ENCODE results near the gene ZRANB3.

Gene ZRANB3

DNA sequence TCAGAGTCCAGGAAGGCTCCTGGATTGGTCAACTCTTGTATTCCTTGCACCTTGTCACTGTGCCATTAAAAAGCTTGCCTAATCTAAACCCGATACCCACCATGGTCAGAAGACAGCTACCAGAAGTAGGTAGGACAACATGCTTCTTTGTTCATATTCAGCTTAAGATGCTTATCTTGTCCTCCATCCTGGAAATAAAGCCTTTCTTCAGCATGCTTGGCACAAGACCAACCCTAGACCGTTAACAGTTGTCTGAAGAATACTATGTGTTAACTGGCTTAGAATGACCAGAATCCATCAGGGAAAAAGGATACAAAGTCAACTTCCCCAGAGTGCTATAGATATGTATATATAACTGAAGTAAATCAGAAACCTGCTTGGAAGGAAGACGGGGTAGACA is 193.9 kb downstream of the ZRANB3 start:
- no peaks in the 10 kb centered on the region for H4K20me1 ChIP-seq (ENCODE audit: insufficient read depth, low read length)
- no peak for TF ChIP-seq EZH2phosphoT487 (IDR thresholded peaks at IDR 0.05; ENCODE audit: low read depth)
- TF ChIP-seq, protein P1, sequence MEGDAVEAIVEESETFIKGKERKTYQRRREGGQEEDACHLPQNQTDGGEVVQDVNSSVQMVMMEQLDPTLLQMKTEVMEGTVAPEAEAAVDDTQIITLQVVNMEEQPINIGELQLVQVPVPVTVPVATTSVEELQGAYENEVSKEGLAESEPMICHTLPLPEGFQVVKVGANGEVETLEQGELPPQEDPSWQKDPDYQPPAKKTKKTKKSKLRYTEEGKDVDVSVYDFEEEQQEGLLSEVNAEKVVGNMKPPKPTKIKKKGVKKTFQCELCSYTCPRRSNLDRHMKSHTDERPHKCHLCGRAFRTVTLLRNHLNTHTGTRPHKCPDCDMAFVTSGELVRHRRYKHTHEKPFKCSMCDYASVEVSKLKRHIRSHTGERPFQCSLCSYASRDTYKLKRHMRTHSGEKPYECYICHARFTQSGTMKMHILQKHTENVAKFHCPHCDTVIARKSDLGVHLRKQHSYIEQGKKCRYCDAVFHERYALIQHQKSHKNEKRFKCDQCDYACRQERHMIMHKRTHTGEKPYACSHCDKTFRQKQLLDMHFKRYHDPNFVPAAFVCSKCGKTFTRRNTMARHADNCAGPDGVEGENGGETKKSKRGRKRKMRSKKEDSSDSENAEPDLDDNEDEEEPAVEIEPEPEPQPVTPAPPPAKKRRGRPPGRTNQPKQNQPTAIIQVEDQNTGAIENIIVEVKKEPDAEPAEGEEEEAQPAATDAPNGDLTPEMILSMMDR (IDR thresholded peaks at IDR 0.05; ENCODE audit: low read depth, low read length), result no peak
- no peak overlapping the region for H2AFZ ChIP-seq (ENCODE audit: low read depth, low read length)
- no peak overlapping the region for H3K4me3 ChIP-seq (ENCODE audit: low read length)
- H3K36me3 ChIP-seq (replicated peaks; ENCODE audit: low read depth, low read length), result no peaks in the 10 kb centered on the region
- no peak overlapping the region for H3K27ac ChIP-seq (ENCODE audit: low read length)
- no peaks in the 10 kb centered on the region for H3K79me2 ChIP-seq (ENCODE audit: low read length)
- H3K9ac ChIP-seq (ENCODE audit: low read length), result no peak overlapping the region
- H3K9me3 ChIP-seq (ENCODE audit: insufficient read depth, low read length), result no peaks in the 10 kb centered on the region
- H3K27me3 ChIP-seq (ENCODE audit: low read depth, low read length), result no peaks in the 10 kb centered on the region
- H3K4me1 ChIP-seq (ENCODE audit: low read length), result peaks cover 6% of the 10 kb centered on the region
- no peak overlapping the region for H3K4me2 ChIP-seq (ENCODE audit: low read length)

DNA sequence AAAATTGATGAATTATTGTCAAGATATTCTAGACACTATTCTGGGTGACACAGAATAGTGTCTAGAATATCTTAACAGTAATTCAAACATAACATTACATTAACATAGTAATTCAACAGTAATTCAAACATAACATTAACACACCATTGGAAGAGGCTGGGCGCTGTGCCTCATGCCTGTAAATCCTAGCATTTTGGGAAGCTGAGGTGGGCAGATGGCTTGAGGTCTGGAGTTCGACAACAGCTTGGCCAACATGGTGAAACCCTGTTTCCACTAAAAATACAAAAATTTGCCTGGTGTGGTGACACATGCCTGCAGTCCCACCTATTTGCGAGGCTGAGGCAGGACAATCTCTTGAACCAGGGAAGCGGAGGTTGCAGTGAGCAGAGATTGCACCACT is 195.8 kb downstream of the ZRANB3 start:
- Histone ChIP-seq H4K20me1 (ENCODE audit: insufficient read depth, low read length) (no peaks in the 10 kb centered on the region), H3K36me3 (replicated peaks; ENCODE audit: low read depth, low read length) (no peaks in the 10 kb centered on the region), H3K4me1 (ENCODE audit: low read length) (peaks cover 6% of the 10 kb centered on the region), H3K4me2 (ENCODE audit: low read length) (no peak overlapping the region), H3K27ac (ENCODE audit: low read length) (no peak overlapping the region), H3K9ac (ENCODE audit: low read length) (no peak overlapping the region), H3K9me3 (ENCODE audit: insufficient read depth, low read length) (no peaks in the 10 kb centered on the region), H3K4me3 (ENCODE audit: low read length) (no peak overlapping the region), H3K79me2 (ENCODE audit: low read length) (no peaks in the 10 kb centered on the region), H2AFZ (ENCODE audit: low read depth, low read length) (no peak overlapping the region), H3K27me3 (ENCODE audit: low read depth, low read length) (no peaks in the 10 kb centered on the region)
- no peak for TF ChIP-seq EZH2phosphoT487 (IDR thresholded peaks at IDR 0.05; ENCODE audit: low read depth)
- TF ChIP-seq, protein P1 (IDR thresholded peaks at IDR 0.05; ENCODE audit: low read depth, low read length), result no peak

DNA sequence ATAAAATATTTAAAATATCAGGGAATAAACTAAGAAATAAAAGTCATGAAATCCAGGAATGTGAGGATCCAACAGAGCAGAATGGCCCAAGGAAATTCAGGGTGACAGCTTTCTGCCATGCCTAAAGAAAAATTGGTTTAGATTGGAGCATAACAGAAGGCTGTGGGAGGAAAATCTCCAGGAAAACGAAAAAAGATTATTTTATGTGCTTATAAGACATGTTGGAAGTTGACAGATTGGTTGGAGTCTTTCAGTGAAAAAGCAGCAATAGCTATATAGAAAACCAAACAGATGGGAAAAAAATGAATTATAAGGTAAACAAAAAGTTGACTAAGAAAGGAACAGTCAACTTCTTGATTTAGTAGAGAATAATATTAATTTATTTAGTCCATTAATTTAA is 203.9 kb downstream of the ZRANB3 start:
- Histone ChIP-seq H3K27me3 (ENCODE audit: low read depth, low read length) (no peaks in the 10 kb centered on the region), H3K4me3 (ENCODE audit: low read length) (no peak overlapping the region), H3K4me2 (ENCODE audit: low read length) (no peak overlapping the region), H3K9me3 (ENCODE audit: insufficient read depth, low read length) (no peaks in the 10 kb centered on the region), H2AFZ (ENCODE audit: low read depth, low read length) (no peak overlapping the region), H3K36me3 (replicated peaks; ENCODE audit: low read depth, low read length) (no peaks in the 10 kb centered on the region), H4K20me1 (ENCODE audit: insufficient read depth, low read length) (no peaks in the 10 kb centered on the region), H3K4me1 (ENCODE audit: low read length) (no peaks in the 10 kb centered on the region), H3K27ac (ENCODE audit: low read length) (no peak overlapping the region), H3K79me2 (ENCODE audit: low read length) (no peaks in the 10 kb centered on the region), H3K9ac (ENCODE audit: low read length) (no peak overlapping the region)
- TF ChIP-seq, protein P1 (IDR thresholded peaks at IDR 0.05; ENCODE audit: low read depth, low read length), result no peak

DNA sequence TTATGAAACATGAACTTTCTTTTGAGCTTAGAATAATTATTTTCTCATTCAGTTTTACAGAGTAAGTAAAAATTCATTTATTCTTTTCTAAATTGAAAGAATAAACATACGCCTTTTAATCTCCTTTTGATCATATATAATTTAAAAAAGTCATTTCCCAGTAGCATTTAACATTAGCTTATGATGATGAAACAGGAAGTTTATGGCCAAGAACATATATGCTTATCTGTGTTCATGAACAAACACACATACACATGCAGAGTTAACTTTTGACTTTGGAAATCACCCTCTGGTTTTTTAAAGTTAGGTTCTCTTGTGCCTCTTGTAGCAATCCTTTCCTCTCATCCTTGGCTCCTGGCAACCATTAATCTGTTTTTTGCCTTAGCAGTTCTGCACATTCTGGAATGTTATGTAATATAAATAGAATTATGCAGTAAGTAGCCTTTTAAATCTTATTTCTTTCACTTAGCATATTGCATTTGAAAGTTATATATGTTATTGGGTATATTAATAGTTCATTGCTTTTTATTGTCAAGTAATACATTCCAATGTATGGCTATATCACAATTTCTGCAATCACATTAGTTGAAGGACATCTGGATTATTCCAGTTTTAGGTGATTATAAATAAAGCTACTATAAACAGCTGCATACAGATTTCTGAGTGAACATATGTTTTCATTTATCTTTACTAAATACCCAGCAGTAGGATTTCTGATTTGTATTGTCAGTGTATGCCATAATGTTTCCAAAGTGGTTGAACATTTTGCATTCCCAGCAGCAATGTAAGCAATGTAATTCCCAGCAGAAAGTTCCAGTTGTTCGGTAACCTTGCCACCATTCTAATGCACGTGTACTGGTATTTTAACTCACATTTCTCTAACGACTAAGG is 210.3 kb downstream of the ZRANB3 start:
- H3K9me3 ChIP-seq (ENCODE audit: insufficient read depth, low read length), result no peaks in the 10 kb centered on the region
- no peak overlapping the region for H3K27ac ChIP-seq (ENCODE audit: low read length)
- no peaks in the 10 kb centered on the region for H3K79me2 ChIP-seq (ENCODE audit: low read length)
- H4K20me1 ChIP-seq (ENCODE audit: insufficient read depth, low read length), result no peaks in the 10 kb centered on the region
- TF ChIP-seq, protein P1 (IDR thresholded peaks at IDR 0.05; ENCODE audit: low read depth, low read length), result no peak
- TF ChIP-seq EZH2phosphoT487 (IDR thresholded peaks at IDR 0.05; ENCODE audit: low read depth), result no peak
- H3K9ac ChIP-seq (ENCODE audit: low read length), result no peak overlapping the region
- H2AFZ ChIP-seq (ENCODE audit: low read depth, low read length), result no peak overlapping the region
- H3K4me1 ChIP-seq (ENCODE audit: low read length), result no peaks in the 10 kb centered on the region
- no peak overlapping the region for H3K4me2 ChIP-seq (ENCODE audit: low read length)
- no peaks in the 10 kb centered on the region for H3K36me3 ChIP-seq (replicated peaks; ENCODE audit: low read depth, low read length)
- H3K27me3 ChIP-seq (ENCODE audit: low read depth, low read length), result no peaks in the 10 kb centered on the region
- no peak overlapping the region for H3K4me3 ChIP-seq (ENCODE audit: low read length)

Measured in OCI-LY3 (cell line).